ENCODE measurements around the gene UQCR11. TPM values are rescaled to one million over a fixed set of nuclear protein-coding genes. Genes with fewer than 3 reads are reported as not detected.

UQCR11 gene
- total RNA-seq, 2 experiments from 2014 or later = 86.2 to 187 TPM

GRCh38 chr19:1577090-1577928 lies 28.0 kb downstream of the UQCR11 start:
- ChIA-PET POLR2A (no interaction called here), CTCF (ENCODE audit: unreplicated experiment) (interaction anchor here (0.6 kb wide), 1 partner anchor 308 kb away, joined by 3 read pairs; no protein-coding TSS in a partner anchor)
- H3K4me3 ChIP-seq (ENCODE audit: low read depth, low read length, poor library complexity, severe bottlenecking) = no peak overlapping the region
- TSS peak; percentile 44 for BruUV-seq (replicated peaks)
- no peak overlapping the region for H2AFZ ChIP-seq (ENCODE audit: low read length)
- no peak overlapping the region for H3K27ac ChIP-seq (ENCODE audit: low read depth, low read length, poor library complexity, severe bottlenecking)
- TF ChIP-seq EZH2phosphoT487 (IDR thresholded peaks at IDR 0.05; ENCODE audit: borderline replicate concordance, low read depth, low read length) = no peak
- TF ChIP-seq, protein P1, sequence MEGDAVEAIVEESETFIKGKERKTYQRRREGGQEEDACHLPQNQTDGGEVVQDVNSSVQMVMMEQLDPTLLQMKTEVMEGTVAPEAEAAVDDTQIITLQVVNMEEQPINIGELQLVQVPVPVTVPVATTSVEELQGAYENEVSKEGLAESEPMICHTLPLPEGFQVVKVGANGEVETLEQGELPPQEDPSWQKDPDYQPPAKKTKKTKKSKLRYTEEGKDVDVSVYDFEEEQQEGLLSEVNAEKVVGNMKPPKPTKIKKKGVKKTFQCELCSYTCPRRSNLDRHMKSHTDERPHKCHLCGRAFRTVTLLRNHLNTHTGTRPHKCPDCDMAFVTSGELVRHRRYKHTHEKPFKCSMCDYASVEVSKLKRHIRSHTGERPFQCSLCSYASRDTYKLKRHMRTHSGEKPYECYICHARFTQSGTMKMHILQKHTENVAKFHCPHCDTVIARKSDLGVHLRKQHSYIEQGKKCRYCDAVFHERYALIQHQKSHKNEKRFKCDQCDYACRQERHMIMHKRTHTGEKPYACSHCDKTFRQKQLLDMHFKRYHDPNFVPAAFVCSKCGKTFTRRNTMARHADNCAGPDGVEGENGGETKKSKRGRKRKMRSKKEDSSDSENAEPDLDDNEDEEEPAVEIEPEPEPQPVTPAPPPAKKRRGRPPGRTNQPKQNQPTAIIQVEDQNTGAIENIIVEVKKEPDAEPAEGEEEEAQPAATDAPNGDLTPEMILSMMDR (conservative IDR thresholded peaks at IDR 0.05; ENCODE audit: low read length) = no peak
- no peaks in the 10 kb centered on the region for H3K9me2 ChIP-seq (ENCODE audit: insufficient read depth, low read length)
- H4K20me1 ChIP-seq (ENCODE audit: insufficient read depth, low read length) = no peaks in the 10 kb centered on the region
- no peaks in the 10 kb centered on the region for H3K9me3 ChIP-seq (ENCODE audit: low read length)
- no peak for DNase-seq (ENCODE audit: low spot score)
- intact Hi-C loops (cut with micrococcal nuclease; ENCODE audit: unreplicated experiment) = no loop called here
- H3K4me2 ChIP-seq (ENCODE audit: low read length) = no peak overlapping the region
- H3K36me3 ChIP-seq (ENCODE audit: insufficient read depth, low read length) = peaks cover 67% of the 10 kb centered on the region
- H3K4me1 ChIP-seq (ENCODE audit: insufficient read depth, low read length, poor library complexity, severe bottlenecking) = no peaks in the 10 kb centered on the region
- no peaks in the 10 kb centered on the region for H3K79me2 ChIP-seq (ENCODE audit: insufficient read depth, low read depth, low read length)

GRCh38 chr19:1576242-1577089 lies 28.8 kb downstream of the UQCR11 start:
- H3K9me2 ChIP-seq (ENCODE audit: insufficient read depth, low read length) = no peaks in the 10 kb centered on the region

More at GRCh38 chr19:1576242-1577089, 28.8 kb downstream of the UQCR11 start:
- no peaks in the 10 kb centered on the region for H3K4me1 ChIP-seq (ENCODE audit: insufficient read depth, low read length, poor library complexity, severe bottlenecking)
- no peaks in the 10 kb centered on the region for H4K20me1 ChIP-seq (ENCODE audit: insufficient read depth, low read length)
- no peaks in the 10 kb centered on the region for H3K9me3 ChIP-seq (ENCODE audit: low read length)
- H3K79me2 ChIP-seq (ENCODE audit: insufficient read depth, low read depth, low read length) = no peaks in the 10 kb centered on the region
- H2AFZ ChIP-seq (ENCODE audit: low read length) = no peak overlapping the region
- no peak for TF ChIP-seq EZH2phosphoT487 (IDR thresholded peaks at IDR 0.05; ENCODE audit: borderline replicate concordance, low read depth, low read length)
- TF ChIP-seq, protein P1 (conservative IDR thresholded peaks at IDR 0.05; ENCODE audit: low read length) = no peak
- H3K36me3 ChIP-seq (ENCODE audit: insufficient read depth, low read length) = peaks cover 58% of the 10 kb centered on the region
- H3K4me3 ChIP-seq (ENCODE audit: low read depth, low read length, poor library complexity, severe bottlenecking) = no peak overlapping the region
- no TSS peak for BruUV-seq (replicated peaks)
- no peak for DNase-seq (ENCODE audit: low spot score)
- no peak overlapping the region for H3K27ac ChIP-seq (ENCODE audit: low read depth, low read length, poor library complexity, severe bottlenecking)
- ChIA-PET CTCF (ENCODE audit: unreplicated experiment) (interaction anchor here (0.6 kb wide), 1 partner anchor 307 kb away, joined by 3 read pairs; no protein-coding TSS in a partner anchor), POLR2A (no interaction called here)
- no peak overlapping the region for H3K4me2 ChIP-seq (ENCODE audit: low read length)
- intact Hi-C loops (cut with micrococcal nuclease; ENCODE audit: unreplicated experiment) = no loop called here
